Astrocyte (in vitro differentiated cells and primary cell): ENCODE results near the gene AP2S1. TPM values are rescaled to one million over a fixed set of nuclear protein-coding genes. Genes with fewer than 3 reads are reported as not detected.

Experiments used
- DNase-seq: peaks from one replicate; pipeline ENCODE4 v3.0.0-alpha.2; 2010; ENCODE audit warnings: low read depth
- FAIRE-seq: peaks from 2 replicates; lab custom pipeline; 2011; peaks lifted over from hg19 to GRCh38; lab: Jason Lieb, UNC
- H2AFZ ChIP-seq: 2 replicates; pipeline ENCODE4 v1.6.0; 2012; ENCODE audit warnings: low read depth, low read length, inconsistent platforms
- H3K27ac ChIP-seq: 2 replicates; pipeline ENCODE4 v1.5.1; 2011; ENCODE audit warnings: low read depth, low read length, inconsistent platforms
- H3K27me3 ChIP-seq: 2 replicates; pipeline ENCODE4 v1.6.0; 2011; ENCODE audit warnings: low read length, inconsistent platforms; ENCODE audit not compliant: insufficient read depth
- H3K36me3 ChIP-seq: 2 replicates; pipeline ENCODE4 v1.5.1; 2011; ENCODE audit warnings: low read length, inconsistent platforms; ENCODE audit not compliant: insufficient read depth
- H3K4me1 ChIP-seq: 2 replicates; pipeline ENCODE4 v1.5.1; 2011; ENCODE audit warnings: low read length, inconsistent platforms; ENCODE audit not compliant: insufficient read depth
- H3K4me2 ChIP-seq: 2 replicates; pipeline ENCODE4 v1.6.0; 2012; ENCODE audit warnings: low read length, inconsistent platforms
- H3K4me3 ChIP-seq: 2 replicates; pipeline ENCODE4 v1.5.1; 2011; ENCODE audit warnings: low read depth, mild to moderate bottlenecking, low read length, inconsistent platforms; ENCODE audit not compliant: insufficient read depth
- H3K79me2 ChIP-seq: 2 replicates; pipeline ENCODE4 v1.6.0; 2012; ENCODE audit warnings: mild to moderate bottlenecking, low read length, inconsistent platforms; ENCODE audit not compliant: insufficient read depth
- H3K9ac ChIP-seq: 2 replicates; pipeline ENCODE4 v1.6.0; 2012; ENCODE audit warnings: mild to moderate bottlenecking, low read length, inconsistent platforms
- H3K9me3 ChIP-seq: 2 replicates; pipeline ENCODE4 v1.5.1; 2012; ENCODE audit warnings: low read depth, mild to moderate bottlenecking, low read length, inconsistent platforms; ENCODE audit not compliant: insufficient read depth
- H4K20me1 ChIP-seq: 2 replicates; pipeline ENCODE4 v1.6.0; 2012; ENCODE audit warnings: low read length, inconsistent platforms; ENCODE audit not compliant: insufficient read depth
- H3K27ac Mint-ChIP-seq: one replicate; pipeline ENCODE4 v1.8.0; 2021; ENCODE audit warnings: mild to moderate bottlenecking, mixed read lengths; ENCODE audit not compliant: unreplicated experiment
- H3K27me3 Mint-ChIP-seq: one replicate; pipeline ENCODE4 v1.8.0; 2021; ENCODE audit warnings: low read depth, mixed read lengths; ENCODE audit not compliant: unreplicated experiment
- H3K36me3 Mint-ChIP-seq: one replicate; pipeline ENCODE4 v1.8.0; 2021; ENCODE audit warnings: low read depth, mixed read lengths; ENCODE audit not compliant: unreplicated experiment
- H3K4me1 Mint-ChIP-seq: one replicate; pipeline ENCODE4 v1.8.0; 2021; ENCODE audit warnings: low read depth, mixed read lengths; ENCODE audit not compliant: unreplicated experiment
- H3K4me3 Mint-ChIP-seq: one replicate; pipeline ENCODE4 v1.8.0; 2021; ENCODE audit warnings: mild to moderate bottlenecking, moderate library complexity, mixed read lengths; ENCODE audit not compliant: unreplicated experiment
- H3K9me3 Mint-ChIP-seq: one replicate; pipeline ENCODE4 v1.8.0; 2021; ENCODE audit warnings: mild to moderate bottlenecking, mixed read lengths; ENCODE audit not compliant: unreplicated experiment
- CTCF ChIP-seq: IDR thresholded peaks from 2 replicates; pipeline ENCODE4 v1.5.1; 2011; ENCODE audit warnings: low read depth, mild to moderate bottlenecking, inconsistent platforms, low read length, moderate library complexity; ENCODE audit not compliant: insufficient read depth
- EZH2 ChIP-seq: IDR thresholded peaks from 2 replicates; pipeline ENCODE4 v1.6.1; 2012; ENCODE audit warnings: mild to moderate bottlenecking, low read length, inconsistent platforms; ENCODE audit not compliant: insufficient read depth
- total RNA-seq: library from RNA; stranded (reverse); gene quantifications from 2 replicates; pipeline ENCODE4 v1.2.1, GENCODE V29; 2021

Gene AP2S1
- total RNA-seq, 1 donor from 2014 or later: 278 TPM

- Histone ChIP-seq H3K27ac (no peak overlapping the region), H3K79me2 (no peaks in the 10 kb centered on the region), H4K20me1 (no peaks in the 10 kb centered on the region), H2AFZ (no peak overlapping the region), H3K9me3 (no peaks in the 10 kb centered on the region), H3K9ac (no peak overlapping the region), H3K4me1 (no peaks in the 10 kb centered on the region), H3K4me2 (no peak overlapping the region), H3K36me3 (no peaks in the 10 kb centered on the region), H3K4me3 (no peak overlapping the region), H3K27me3 (no peaks in the 10 kb centered on the region)
- no peak for TF ChIP-seq EZH2
- no peak for TF ChIP-seq CTCF
- DNase-seq: no peak
- Mint-ChIP-seq H3K4me1 (no peaks in the 10 kb centered on the region), H3K36me3 (no peaks in the 10 kb centered on the region), H3K27ac (no peak overlapping the region), H3K9me3 (no peaks in the 10 kb centered on the region), H3K4me3 (no peak overlapping the region), H3K27me3 (peaks cover 3% of the 10 kb centered on the region)
- no peak for FAIRE-seq
Observed at GRCh38 chr19:46802152-46802551, 48.5 kb downstream of the AP2S1 start.

- Mint-ChIP-seq H3K27ac (no peak overlapping the region), H3K4me1 (no peaks in the 10 kb centered on the region), H3K27me3 (no peaks in the 10 kb centered on the region), H3K36me3 (no peaks in the 10 kb centered on the region), H3K4me3 (no peak overlapping the region), H3K9me3 (no peaks in the 10 kb centered on the region)
- FAIRE-seq (no peak), DNase-seq (no peak)
- Histone ChIP-seq H3K4me2 (no peak overlapping the region), H3K36me3 (no peaks in the 10 kb centered on the region), H3K27me3 (no peaks in the 10 kb centered on the region), H3K4me3 (no peak overlapping the region), H2AFZ (no peak overlapping the region), H3K4me1 (peaks cover 6% of the 10 kb centered on the region), H3K27ac (no peak overlapping the region), H3K9ac (no peak overlapping the region), H3K9me3 (no peaks in the 10 kb centered on the region), H4K20me1 (no peaks in the 10 kb centered on the region), H3K79me2 (no peaks in the 10 kb centered on the region)
- TF ChIP-seq EZH2 (no peak), CTCF (no peak)
Observed at GRCh38 chr19:46798713-46799112, 51.9 kb downstream of the AP2S1 start.

DNA sequence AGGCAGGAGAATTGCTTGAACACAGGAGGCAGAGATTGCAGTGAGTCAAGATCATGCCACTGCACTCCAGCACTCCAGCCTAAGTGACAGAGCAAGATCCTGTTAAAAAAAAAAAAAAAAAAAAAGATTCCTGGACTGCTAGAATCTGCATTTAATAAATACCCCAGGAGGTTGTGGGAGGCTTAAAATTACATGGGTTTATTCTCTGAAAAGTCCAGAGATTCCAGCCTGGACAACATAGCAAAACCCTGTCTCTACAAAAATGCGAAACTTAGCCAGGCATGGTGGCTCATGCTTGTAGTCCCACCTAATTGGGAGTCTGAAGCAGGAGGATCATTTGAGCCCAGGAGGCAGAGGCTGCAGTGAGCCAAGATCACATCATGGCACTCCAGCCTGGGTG, 52.8 kb downstream of the AP2S1 start:
- Histone ChIP-seq H3K36me3 (no peaks in the 10 kb centered on the region), H2AFZ (no peak overlapping the region), H3K79me2 (no peaks in the 10 kb centered on the region), H3K4me2 (no peak overlapping the region), H4K20me1 (no peaks in the 10 kb centered on the region), H3K4me1 (peaks cover 6% of the 10 kb centered on the region), H3K9me3 (no peaks in the 10 kb centered on the region), H3K9ac (no peak overlapping the region), H3K4me3 (no peak overlapping the region), H3K27me3 (no peaks in the 10 kb centered on the region), H3K27ac (no peak overlapping the region)
- DNase-seq (no peak), FAIRE-seq (no peak)
- no peaks in the 10 kb centered on the region for H3K9me3 Mint-ChIP-seq
- no peak overlapping the region for H3K27ac Mint-ChIP-seq
- H3K27me3 Mint-ChIP-seq: no peaks in the 10 kb centered on the region
- H3K36me3 Mint-ChIP-seq: no peaks in the 10 kb centered on the region
- no peak for TF ChIP-seq EZH2
- TF ChIP-seq CTCF: no peak
- H3K4me3 Mint-ChIP-seq: no peak overlapping the region
- peaks cover 5% of the 10 kb centered on the region for H3K4me1 Mint-ChIP-seq
